CD4-positive, alpha-beta T cell treated with Interleukin-17A for 1 hour (primary cell): ENCODE results near the gene ANKRD33B.
"Not testable (repeated sequence)": the region's sequence is repeated elsewhere in the genome, so short reads cannot be mapped to it uniquely, and the experiment has no call there.

Experiments used
- DNase-seq: peaks from one replicate; pipeline ENCODE4 v3.0.0-alpha.2; 2020

Gene ANKRD33B

GRCh38 chr5:10662661-10663488, 99.0 kb downstream of the ANKRD33B start:
- DNase-seq: no peak

GRCh38 chr5:10663489-10664179, 99.8 kb downstream of the ANKRD33B start:
- DNase-seq: no peak

GRCh38 chr5:10664180-10664769, 100.4 kb downstream of the ANKRD33B start:
- not testable (repeated sequence) for DNase-seq

- DNase-seq: no peak
Measured at GRCh38 chr5:10665799-10666198, 101.9 kb downstream of the ANKRD33B start.

- no peak for DNase-seq
Measured at GRCh38 chr5:10666531-10667299, 102.8 kb downstream of the ANKRD33B start.

GRCh38 chr5:10667431-10668057, 103.7 kb downstream of the ANKRD33B start:
- DNase-seq: no peak

GRCh38 chr5:10668697-10669096, 104.8 kb downstream of the ANKRD33B start:
- DNase-seq: no peak

- DNase-seq: no peak
Measured at GRCh38 chr5:10669983-10670382, 106.1 kb downstream of the ANKRD33B start.

- DNase-seq: no peak
Measured at GRCh38 chr5:10671041-10672008, 107.5 kb downstream of the ANKRD33B start.

- DNase-seq: no peak
Measured at GRCh38 chr5:10672146-10673016, 108.5 kb downstream of the ANKRD33B start.

GRCh38 chr5:10673017-10673389, 109.1 kb downstream of the ANKRD33B start:
- DNase-seq: no peak

- DNase-seq: no peak
Measured at GRCh38 chr5:10673407-10673806, 109.5 kb downstream of the ANKRD33B start.

- no peak for DNase-seq
Measured at GRCh38 chr5:10674096-10674495, 110.2 kb downstream of the ANKRD33B start.

- no peak for DNase-seq
Measured at GRCh38 chr5:10674582-10674981, 110.7 kb downstream of the ANKRD33B start.

- DNase-seq: no peak
Measured at GRCh38 chr5:10675177-10675700, 111.4 kb downstream of the ANKRD33B start.

GRCh38 chr5:10676224-10676623, 112.4 kb downstream of the ANKRD33B start:
- no peak for DNase-seq

- no peak for DNase-seq
Measured at GRCh38 chr5:10676946-10677345, 113.1 kb downstream of the ANKRD33B start.

- DNase-seq: no peak
Measured at GRCh38 chr5:10677533-10677932, 113.7 kb downstream of the ANKRD33B start.

GRCh38 chr5:10678244-10678643, 114.4 kb downstream of the ANKRD33B start:
- DNase-seq: no peak

- DNase-seq: no peak
Measured at GRCh38 chr5:10679336-10679988, 115.6 kb downstream of the ANKRD33B start.
